H1 (cell line): ENCODE measurements around the gene RNF130. TPM values are rescaled to one million over a fixed set of nuclear protein-coding genes. Genes with fewer than 3 reads are reported as not detected.

Experiments
- ATF2 ChIP-seq: IDR thresholded peaks from 2 replicates; pipeline ENCODE4 v1.6.1; 2012; ENCODE audit warnings: low read length, inconsistent platforms
- BACH1 ChIP-seq: IDR thresholded peaks from 2 replicates; pipeline ENCODE4 v1.6.1; 2012; ENCODE audit warnings: low read length, improper control_type of control experiment
- BRCA1 ChIP-seq: IDR thresholded peaks from 2 replicates; pipeline ENCODE4 v1.6.1; 2012; ENCODE audit warnings: low read depth, low read length, improper control_type of control experiment
- CEBPB ChIP-seq: IDR thresholded peaks from 2 replicates; pipeline ENCODE4 v1.6.1; 2012; ENCODE audit warnings: low read depth, low read length
- CHD1 ChIP-seq: IDR thresholded peaks from 2 replicates; pipeline ENCODE4 v1.6.1; 2012; ENCODE audit warnings: low read depth, low read length, improper control_type of control experiment
- CHD2 ChIP-seq: IDR thresholded peaks from 2 replicates; pipeline ENCODE4 v1.6.1; 2012; ENCODE audit warnings: low read length, improper control_type of control experiment
- EGR1 ChIP-seq: IDR thresholded peaks from 2 replicates; pipeline ENCODE4 v1.6.1; 2011; ENCODE audit warnings: low read depth, low read length, borderline replicate concordance
- EZH2 ChIP-seq: fragments of 200-600 bp; sonication (generic); IDR thresholded peaks from 2 replicates; pipeline ENCODE4 v1.7.1; 2012; ENCODE audit warnings: low read depth, mild to moderate bottlenecking, moderate library complexity, low read length, inconsistent platforms; ENCODE audit not compliant: severe bottlenecking
- GABPA ChIP-seq: IDR thresholded peaks from 2 replicates; pipeline ENCODE4 v1.6.1; 2011; ENCODE audit warnings: mild to moderate bottlenecking, low read length, moderate library complexity, borderline replicate concordance; ENCODE audit not compliant: insufficient read depth
- HDAC2 ChIP-seq, 2 experiments: fragments of 300-600 bp in 1 of 2; sonication (generic) in 1 of 2; IDR thresholded peaks; 2 replicates each; pipeline ENCODE4 v1.6.1; 2011 to 2012; ENCODE audit warnings: low read depth in 2 of 2, low read length in 2 of 2, mild to moderate bottlenecking in 2 of 2, moderate library complexity in 2 of 2, borderline replicate concordance in 1 of 2, inconsistent platforms in 1 of 2
- HDAC6 ChIP-seq: IDR thresholded peaks from one replicate; pipeline ENCODE4 v1.7.1; 2012; ENCODE audit warnings: low read depth, mild to moderate bottlenecking, inconsistent platforms, low read length, moderate library complexity
- KDM1A ChIP-seq: fragments of 200-600, 300-600 bp; sonication (generic); IDR thresholded peaks from 2 replicates; pipeline ENCODE4 v1.7.1; 2016; ENCODE audit warnings: mild to moderate bottlenecking, low read length, borderline replicate concordance
- MAFK ChIP-seq: IDR thresholded peaks from 2 replicates; pipeline ENCODE4 v1.6.1; 2012; ENCODE audit warnings: low read depth, mild to moderate bottlenecking, improper control_type of control experiment, low read length
- MAX ChIP-seq: IDR thresholded peaks from 2 replicates; pipeline ENCODE4 v1.6.1; 2012; ENCODE audit warnings: inconsistent platforms
- POLR2AphosphoS5 ChIP-seq: IDR thresholded peaks from 2 replicates; pipeline ENCODE4 v1.6.1; 2011; ENCODE audit warnings: low read depth, low read length
- POU5F1 ChIP-seq: IDR thresholded peaks from 2 replicates; pipeline ENCODE4 v1.6.1; 2011; ENCODE audit warnings: low read depth, mild to moderate bottlenecking, low read length, moderate library complexity
- RBBP5 ChIP-seq: IDR thresholded peaks from 2 replicates; pipeline ENCODE4 v1.7.1; 2012; ENCODE audit warnings: low read depth, mild to moderate bottlenecking, inconsistent platforms, low read length, moderate library complexity, borderline replicate concordance
- RFX5 ChIP-seq: IDR thresholded peaks from 2 replicates; pipeline ENCODE4 v1.6.1; 2011; ENCODE audit warnings: low read depth, low read length, improper control_type of control experiment, borderline replicate concordance
- SP2 ChIP-seq: IDR thresholded peaks from 2 replicates; pipeline ENCODE4 v1.6.1; 2012; ENCODE audit warnings: mild to moderate bottlenecking, low read length, inconsistent platforms
- TAF1 ChIP-seq: IDR thresholded peaks from 2 replicates; pipeline ENCODE4 v1.6.1; 2011; ENCODE audit warnings: mild to moderate bottlenecking, low read depth, low read length
- USF2 ChIP-seq: IDR thresholded peaks from 2 replicates; pipeline ENCODE4 v1.6.1; 2011; ENCODE audit warnings: low read length, improper control_type of control experiment
- YY1 ChIP-seq: IDR thresholded peaks from 2 replicates; pipeline ENCODE4 v1.6.1; 2011; ENCODE audit warnings: low read depth, mild to moderate bottlenecking, low read length
- polyA plus RNA-seq, 7 experiments: library from polyadenylated mRNA; depleted of rRNA in 3 of 7; stranded (reverse) in 5 of 7; unstranded in 2 of 7; fragments of >200 nt in 5 of 7; fragments of 200-250 nt in 2 of 7; gene quantifications; 1 replicate in 5 of 7; 2 replicates in 1 of 7; 4 replicates in 1 of 7; pipeline versions ENCODE4 v1.2.1 to v1.2.3, GENCODE V29; 2011 to 2013; ENCODE audit warnings: missing spikeins in 2 of 7, mixed read lengths in 2 of 7
- total RNA-seq: library from RNA; stranded (reverse); fragmentation: NEBNext Ultra II Directional; extraction: Animal tissue kit (Norgen Biotek cat#: 25700); gene quantifications from 2 replicates; pipeline ENCODE4 v1.2.1, GENCODE V29; 2021

RNF130 gene
- total and polyA plus RNA-seq, 2 of the 8 experiments (the other 6 are each of a cell fraction or from before 2014, with no cell fraction given) = 65.1 to 70.0 TPM

GRCh38 chr5:180090098-180090768 lies 18.7 kb upstream of the RNF130 start (continued):
- no peak for TF ChIP-seq SP2
- TF ChIP-seq EGR1 = peak; percentile 98
- peak; percentile 48; the same call in 1 of the 2 replicates for TF ChIP-seq BRCA1
- TF ChIP-seq KDM1A = no peak
- TF ChIP-seq BACH1 = no peak
- no peak; the same call in 1 of the 2 replicates for TF ChIP-seq RBBP5
- TF ChIP-seq CEBPB = no peak
- TF ChIP-seq HDAC2 (IDR thresholded peaks at IDR 0.05; ENCODE audit: borderline replicate concordance in 1 of 2, low read depth in 2 of 2, low read length in 2 of 2) = 0 out of 4 replicates have a peak, but pooled peaks of 1 of the 2 experiments have one; percentile 4
- TF ChIP-seq POLR2AphosphoS5 = peak; percentile 44; the same call in 1 of the 2 replicates
- TF ChIP-seq TAF1 = peak; percentile 49; the same call in 1 of the 2 replicates
- no peak for TF ChIP-seq USF2
- no peak for TF ChIP-seq MAFK
- TF ChIP-seq HDAC6 = no peak
- TF ChIP-seq CHD1 = no peak
- no peak for TF ChIP-seq EZH2
- no peak; the same call in 1 of the 2 replicates for TF ChIP-seq YY1
- no peak for TF ChIP-seq GABPA
- no peak for TF ChIP-seq POU5F1
- no peak for TF ChIP-seq RFX5
- TF ChIP-seq MAX = peak; percentile 52; the same call in 1 of the 2 replicates
- peak; percentile 59 for TF ChIP-seq CHD2
- no peak for TF ChIP-seq ATF2
